Hepatocyte (in vitro differentiated cells): ENCODE measurements around the gene USP12. TPM values are rescaled to one million over a fixed set of nuclear protein-coding genes. Genes with fewer than 3 reads are reported as not detected.
"Not testable (repeated sequence)": the region's sequence is repeated elsewhere in the genome, so short reads cannot be mapped to it uniquely, and the experiment has no call there.

Source experiments
- DNase-seq: peaks from one replicate; pipeline ENCODE4 v3.0.0-alpha.2; 2016; ENCODE audit warnings: low spot score
- H2AFZ ChIP-seq: fragments of 200-600 bp; sonication (generic); 2 replicates; pipeline ENCODE4 v1.6.0; 2016; ENCODE audit warnings: antibody characterized with exemption, mild to moderate bottlenecking
- H3K27ac ChIP-seq: fragments of 200-600 bp; sonication (generic); 2 replicates; pipeline ENCODE4 v1.5.1; 2016; ENCODE audit warnings: mild to moderate bottlenecking
- H3K27me3 ChIP-seq: fragments of 200-600 bp; sonication (generic); 2 replicates; pipeline ENCODE4 v1.6.1; 2016
- H3K36me3 ChIP-seq: fragments of 200-600 bp; sonication (generic); replicated peaks from 2 replicates; pipeline ENCODE4 v1.5.1; 2016; ENCODE audit warnings: low read depth; ENCODE audit not compliant: insufficient read depth
- H3K4me1 ChIP-seq: fragments of 200-600 bp; sonication (generic); 2 replicates; pipeline ENCODE4 v1.5.1; 2016; ENCODE audit warnings: mild to moderate bottlenecking, moderate library complexity; ENCODE audit not compliant: insufficient read depth
- H3K4me2 ChIP-seq: fragments of 200-600 bp; sonication (generic); 2 replicates; pipeline ENCODE4 v1.6.0; 2016
- H3K4me3 ChIP-seq: fragments of 200-600 bp; sonication (generic); 2 replicates; pipeline ENCODE4 v1.5.1; 2016; ENCODE audit warnings: mild to moderate bottlenecking
- H3K79me2 ChIP-seq: fragments of 200-600 bp; sonication (generic); 2 replicates; pipeline ENCODE4 v1.6.0; 2017; ENCODE audit warnings: mild to moderate bottlenecking
- H3K9me2 ChIP-seq: fragments of 200-600 bp; sonication (generic); replicated peaks from 2 replicates; pipeline ENCODE4 v1.6.0; 2017; ENCODE audit warnings: mild to moderate bottlenecking; ENCODE audit not compliant: insufficient read depth
- H3K9me3 ChIP-seq: fragments of 200-600 bp; sonication (generic); 2 replicates; pipeline ENCODE4 v1.5.1; 2016; ENCODE audit warnings: low read depth, mild to moderate bottlenecking
- H4K20me1 ChIP-seq: fragments of 200-600 bp; sonication (generic); 2 replicates; pipeline ENCODE4 v1.6.0; 2016; ENCODE audit warnings: mild to moderate bottlenecking; ENCODE audit not compliant: insufficient read depth, poor library complexity, severe bottlenecking
- CTCF ChIP-seq: fragments of 200-600 bp; sonication (generic); IDR thresholded peaks from 2 replicates; pipeline ENCODE4 v1.5.1; 2016; ENCODE audit warnings: antibody characterized with exemption, mild to moderate bottlenecking; ENCODE audit not compliant: poor library complexity
- EZH2 ChIP-seq: fragments of 200-600 bp; sonication (generic); IDR thresholded peaks from 2 replicates; pipeline ENCODE4 v1.6.1; 2016; ENCODE audit warnings: antibody characterized with exemption, mild to moderate bottlenecking, borderline replicate concordance
- EZH2phosphoT487 ChIP-seq: fragments of 200-600 bp; sonication (generic); IDR thresholded peaks from one replicate; pipeline ENCODE4 v1.6.1; 2018; ENCODE audit warnings: antibody characterized with exemption, mild to moderate bottlenecking, low read depth, moderate library complexity; ENCODE audit not compliant: unreplicated experiment, severe bottlenecking
- WGBS: methylation state at CpG from one replicate; pipeline ENCODE4 v1.1.6; 2016; ENCODE audit warnings: low lambda C conversion rate; ENCODE audit errors: missing lambda C conversion rate; 5-methylcytosine and 5-hydroxymethylcytosine counted together
- polyA plus RNA-seq: library from polyadenylated mRNA; unstranded; fragments of >200 nt; fragmentation: Nextera tagmentation; extraction: Ambion mirVana; gene quantifications from 2 replicates; pipeline ENCODE4 v1.2.1, GENCODE V29; 2016
- total RNA-seq: library from RNA; depleted of rRNA; stranded (reverse); fragments of >200 nt; gene quantifications from 2 replicates; pipeline ENCODE4 v1.2.3, GENCODE V29; 2014

USP12 gene
- total and polyA plus RNA-seq, 2 experiments from 2014 or later = 17.5 to 26.4 TPM

- no peaks in the 10 kb centered on the region for H3K36me3 ChIP-seq
- H4K20me1 ChIP-seq = peaks cover 20% of the 10 kb centered on the region
- H3K27ac ChIP-seq = no peak overlapping the region
- peaks cover 4% of the 10 kb centered on the region for H3K4me1 ChIP-seq
- no peak overlapping the region for H3K4me2 ChIP-seq
- H3K79me2 ChIP-seq = peaks cover 100% of the 10 kb centered on the region
- no peak for DNase-seq
- no peak overlapping the region for H3K4me3 ChIP-seq
- no peak for TF ChIP-seq CTCF
- TF ChIP-seq EZH2phosphoT487 = no peak
- no peak for TF ChIP-seq EZH2
- no peaks in the 10 kb centered on the region for H3K27me3 ChIP-seq
- no peaks in the 10 kb centered on the region for H3K9me2 ChIP-seq
- no peaks in the 10 kb centered on the region for H3K9me3 ChIP-seq
- no peak overlapping the region for H2AFZ ChIP-seq
Observed at GRCh38 chr13:27126859-27127258, 44.8 kb downstream of the USP12 start.

- Histone ChIP-seq H2AFZ (no peak overlapping the region), H4K20me1 (peaks cover 20% of the 10 kb centered on the region), H3K4me2 (no peak overlapping the region), H3K27ac (no peak overlapping the region), H3K4me1 (peaks cover 4% of the 10 kb centered on the region), H3K4me3 (no peak overlapping the region), H3K36me3 (no peaks in the 10 kb centered on the region), H3K9me2 (no peaks in the 10 kb centered on the region), H3K27me3 (no peaks in the 10 kb centered on the region), H3K9me3 (no peaks in the 10 kb centered on the region), H3K79me2 (peaks cover 100% of the 10 kb centered on the region)
- TF ChIP-seq EZH2phosphoT487 (no peak), EZH2 (no peak)
- 95% methylated on average over 23 of the region's 23 CpGs for WGBS
- DNase-seq = no peak
Observed at GRCh38 chr13:27125357-27126282, 46.0 kb downstream of the USP12 start.

DNA sequence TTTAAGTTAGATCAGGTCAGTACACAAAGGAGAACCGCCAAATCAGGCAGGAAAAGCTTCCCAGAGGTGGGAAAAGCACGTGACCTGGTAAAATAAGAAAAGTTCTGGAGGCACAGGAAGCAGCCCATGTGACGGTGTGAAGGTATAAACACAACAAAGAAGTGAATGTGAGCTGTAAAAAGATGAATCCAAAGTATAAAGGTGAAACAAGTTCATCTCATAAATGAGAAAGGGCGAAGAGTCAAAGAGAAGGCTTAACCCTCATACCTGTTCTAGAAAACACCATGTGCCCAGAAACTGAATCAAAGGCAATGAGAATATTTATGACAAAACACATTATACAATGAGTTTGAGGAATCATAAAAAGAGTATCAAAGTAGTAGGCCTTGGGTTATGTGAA lies 47.0 kb downstream of the USP12 start:
- Histone ChIP-seq H3K9me2 (no peaks in the 10 kb centered on the region), H3K4me2 (no peak overlapping the region), H3K27ac (no peak overlapping the region), H3K79me2 (peaks cover 100% of the 10 kb centered on the region), H3K9me3 (no peaks in the 10 kb centered on the region), H3K4me1 (peaks cover 4% of the 10 kb centered on the region), H3K36me3 (no peaks in the 10 kb centered on the region), H3K4me3 (no peak overlapping the region), H2AFZ (no peak overlapping the region), H3K27me3 (no peaks in the 10 kb centered on the region), H4K20me1 (peaks cover 15% of the 10 kb centered on the region)
- DNase-seq = no peak
- TF ChIP-seq CTCF (no peak), EZH2phosphoT487 (no peak), EZH2 (no peak)
- WGBS = 97% methylated on average over 4 of the region's 4 CpGs

- H3K4me3 ChIP-seq, H3K27ac ChIP-seq, H3K4me2 ChIP-seq, DNase-seq, H3K9me3 ChIP-seq, H3K27me3 ChIP-seq, H3K36me3 ChIP-seq, H3K4me1 ChIP-seq, H2AFZ ChIP-seq, H3K9me2 ChIP-seq: not testable (repeated sequence)
- peaks cover 10% of the 10 kb centered on the region for H4K20me1 ChIP-seq
- WGBS = 95% methylated on average over 4 of the region's 4 CpGs
- H3K79me2 ChIP-seq = peaks cover 100% of the 10 kb centered on the region
Observed at GRCh38 chr13:27123445-27123844, 48.2 kb downstream of the USP12 start.
